ENCODE measurements around the gene BTBD9.

- no peak for TF ChIP-seq EZH2phosphoT487 (IDR thresholded peaks at IDR 0.05; ENCODE audit: borderline replicate concordance, low read length)
- no peak for TF ChIP-seq CTCF (conservative IDR thresholded peaks at IDR 0.05; ENCODE audit: low read depth, low read length)
- no peak for TF ChIP-seq EZH2 (IDR thresholded peaks at IDR 0.05; ENCODE audit: low read length, unreplicated experiment)
These were observed 162.0 kb downstream of the BTBD9 start for GRCh38 chr6:38477680-38478260.

All from PC-3 (cell line).